GM12878 (cell line): ENCODE measurements around the gene ROBO1.

Experiments
- CTCF ChIP-seq, 3 experiments: IDR thresholded peaks in 2 of 3; conservative IDR thresholded peaks in 1 of 3; 2 replicates each; pipeline ENCODE4 v1.5.1; 2011; ENCODE audit warnings: low read depth in 3 of 3, low read length in 3 of 3, mild to moderate bottlenecking in 3 of 3, control low read depth in 2 of 3, moderate library complexity in 2 of 3, inconsistent platforms in 1 of 3, mixed read lengths in 1 of 3; ENCODE audit not compliant: control insufficient read depth in 2 of 3, insufficient read depth in 1 of 3; ENCODE audit errors: extremely low read depth in 1 of 3
- EP300 ChIP-seq, 2 experiments: fragments of 150-350 bp in 1 of 2; IDR thresholded peaks; 2 replicates each; pipeline ENCODE4 v1.6.1; 2011 to 2012; ENCODE audit warnings: low read depth in 2 of 2, low read length in 2 of 2, borderline replicate concordance in 1 of 2, improper control_type of control experiment in 1 of 2, inconsistent platforms in 1 of 2; ENCODE audit not compliant: control insufficient read depth in 1 of 2
- ESRRA ChIP-seq: IDR thresholded peaks from 2 replicates; pipeline ENCODE4 v1.6.1; 2012; ENCODE audit warnings: mild to moderate bottlenecking, low read length, improper control_type of control experiment
- EZH2 ChIP-seq: IDR thresholded peaks from 2 replicates; pipeline ENCODE4 v1.6.1; 2012; ENCODE audit warnings: low read depth, mild to moderate bottlenecking, control low read depth, inconsistent platforms, low read length, borderline replicate concordance; ENCODE audit not compliant: control insufficient read depth
- FOS ChIP-seq: IDR thresholded peaks from 3 replicates; pipeline ENCODE4 v1.6.1; 2011; ENCODE audit warnings: borderline replicate concordance; ENCODE audit not compliant: insufficient read length; ENCODE audit errors: extremely low read depth
- FOXK2 ChIP-seq: fragments of 450-650 bp; IDR thresholded peaks from 2 replicates; pipeline ENCODE4 v1.6.1; 2017; ENCODE audit warnings: mild to moderate bottlenecking, moderate library complexity
- HDAC2 ChIP-seq: fragments of 200-600 bp; sonication (generic); IDR thresholded peaks from 2 replicates; pipeline ENCODE4 v1.6.1; 2017
- MEF2A ChIP-seq: IDR thresholded peaks from 2 replicates; pipeline ENCODE4 v1.6.1; 2011; ENCODE audit warnings: low read depth, mild to moderate bottlenecking, low read length, moderate library complexity; ENCODE audit not compliant: insufficient read depth
- MXI1 ChIP-seq: fragments of 150-350 bp; IDR thresholded peaks from 2 replicates; pipeline ENCODE4 v1.6.1; 2011; ENCODE audit warnings: low read depth, mild to moderate bottlenecking, inconsistent platforms, low read length, improper control_type of control experiment
- PBX3 ChIP-seq: IDR thresholded peaks from 2 replicates; pipeline ENCODE4 v1.6.1; 2011; ENCODE audit warnings: mild to moderate bottlenecking, low read depth, low read length, moderate library complexity; ENCODE audit not compliant: insufficient replicate concordance
- PML ChIP-seq: IDR thresholded peaks from 2 replicates; pipeline ENCODE4 v1.6.1; 2012; ENCODE audit warnings: low read length, inconsistent platforms
- RAD21 ChIP-seq: IDR thresholded peaks from 2 replicates; pipeline ENCODE4 v1.6.1; 2011; ENCODE audit warnings: mild to moderate bottlenecking, low read depth, low read length, moderate library complexity; ENCODE audit not compliant: insufficient read depth
- REST ChIP-seq: IDR thresholded peaks from 2 replicates; pipeline ENCODE4 v1.6.1; 2012; ENCODE audit warnings: mild to moderate bottlenecking, low read depth, low read length

GRCh38 chr3:79148786-79149185 is 619.0 kb downstream of the ROBO1 start:
- TF ChIP-seq EZH2 (no peak), EP300 (IDR thresholded peaks at IDR 0.05; ENCODE audit: borderline replicate concordance in 1 of 2, control insufficient read depth in 1 of 2, low read depth in 2 of 2, low read length in 2 of 2) (no peak), REST (no peak), FOS (no peak), PBX3 (no peak), FOXK2 (no peak), MXI1 (no peak), CTCF (IDR thresholded peaks at IDR 0.05 in 2 of 3, conservative IDR thresholded peaks at IDR 0.05 in 1 of 3; ENCODE audit: control insufficient read depth in 2 of 3, extremely low read depth in 1 of 3, insufficient read depth in 1 of 3, low read depth in 3 of 3, low read length in 3 of 3) (no peak), PML (no peak), ESRRA (no peak), RAD21 (no peak), MEF2A (no peak), HDAC2 (no peak)
